Astrocyte (in vitro differentiated cells and primary cell): Measurements from ENCODE around the gene SCRN1. TPM values are rescaled to one million over a fixed set of nuclear protein-coding genes. Genes with fewer than 3 reads are reported as not detected.

Source experiments
- DNase-seq: peaks from one replicate; pipeline ENCODE4 v3.0.0-alpha.2; 2010; ENCODE audit warnings: low read depth
- FAIRE-seq: peaks from 2 replicates; lab custom pipeline; 2011; peaks lifted over from hg19 to GRCh38; lab: Jason Lieb, UNC
- H2AFZ ChIP-seq: 2 replicates; pipeline ENCODE4 v1.6.0; 2012; ENCODE audit warnings: low read depth, low read length, inconsistent platforms
- H3K27ac ChIP-seq: 2 replicates; pipeline ENCODE4 v1.5.1; 2011; ENCODE audit warnings: low read depth, low read length, inconsistent platforms
- H3K27me3 ChIP-seq: 2 replicates; pipeline ENCODE4 v1.6.0; 2011; ENCODE audit warnings: low read length, inconsistent platforms; ENCODE audit not compliant: insufficient read depth
- H3K36me3 ChIP-seq: 2 replicates; pipeline ENCODE4 v1.5.1; 2011; ENCODE audit warnings: low read length, inconsistent platforms; ENCODE audit not compliant: insufficient read depth
- H3K4me1 ChIP-seq: 2 replicates; pipeline ENCODE4 v1.5.1; 2011; ENCODE audit warnings: low read length, inconsistent platforms; ENCODE audit not compliant: insufficient read depth
- H3K4me2 ChIP-seq: 2 replicates; pipeline ENCODE4 v1.6.0; 2012; ENCODE audit warnings: low read length, inconsistent platforms
- H3K4me3 ChIP-seq: 2 replicates; pipeline ENCODE4 v1.5.1; 2011; ENCODE audit warnings: low read depth, mild to moderate bottlenecking, low read length, inconsistent platforms; ENCODE audit not compliant: insufficient read depth
- H3K79me2 ChIP-seq: 2 replicates; pipeline ENCODE4 v1.6.0; 2012; ENCODE audit warnings: mild to moderate bottlenecking, low read length, inconsistent platforms; ENCODE audit not compliant: insufficient read depth
- H3K9ac ChIP-seq: 2 replicates; pipeline ENCODE4 v1.6.0; 2012; ENCODE audit warnings: mild to moderate bottlenecking, low read length, inconsistent platforms
- H3K9me3 ChIP-seq: 2 replicates; pipeline ENCODE4 v1.5.1; 2012; ENCODE audit warnings: low read depth, mild to moderate bottlenecking, low read length, inconsistent platforms; ENCODE audit not compliant: insufficient read depth
- H4K20me1 ChIP-seq: 2 replicates; pipeline ENCODE4 v1.6.0; 2012; ENCODE audit warnings: low read length, inconsistent platforms; ENCODE audit not compliant: insufficient read depth
- H3K27ac Mint-ChIP-seq: one replicate; pipeline ENCODE4 v1.8.0; 2021; ENCODE audit warnings: mild to moderate bottlenecking, mixed read lengths; ENCODE audit not compliant: unreplicated experiment
- H3K27me3 Mint-ChIP-seq: one replicate; pipeline ENCODE4 v1.8.0; 2021; ENCODE audit warnings: low read depth, mixed read lengths; ENCODE audit not compliant: unreplicated experiment
- H3K36me3 Mint-ChIP-seq: one replicate; pipeline ENCODE4 v1.8.0; 2021; ENCODE audit warnings: low read depth, mixed read lengths; ENCODE audit not compliant: unreplicated experiment
- H3K4me1 Mint-ChIP-seq: one replicate; pipeline ENCODE4 v1.8.0; 2021; ENCODE audit warnings: low read depth, mixed read lengths; ENCODE audit not compliant: unreplicated experiment
- H3K4me3 Mint-ChIP-seq: one replicate; pipeline ENCODE4 v1.8.0; 2021; ENCODE audit warnings: mild to moderate bottlenecking, moderate library complexity, mixed read lengths; ENCODE audit not compliant: unreplicated experiment
- H3K9me3 Mint-ChIP-seq: one replicate; pipeline ENCODE4 v1.8.0; 2021; ENCODE audit warnings: mild to moderate bottlenecking, mixed read lengths; ENCODE audit not compliant: unreplicated experiment
- EZH2 ChIP-seq: IDR thresholded peaks from 2 replicates; pipeline ENCODE4 v1.6.1; 2012; ENCODE audit warnings: mild to moderate bottlenecking, low read length, inconsistent platforms; ENCODE audit not compliant: insufficient read depth
- total RNA-seq: library from RNA; stranded (reverse); gene quantifications from 2 replicates; pipeline ENCODE4 v1.2.1, GENCODE V29; 2021
- TF ChIP-seq, protein P1 (sequence below): IDR thresholded peaks from 2 replicates; pipeline ENCODE4 v1.5.1; 2011; ENCODE audit warnings: low read depth, mild to moderate bottlenecking, inconsistent platforms, low read length, moderate library complexity; ENCODE audit not compliant: insufficient read depth

The SCRN1 gene
- total RNA-seq, 1 donor from 2014 or later: 116 TPM

DNA sequence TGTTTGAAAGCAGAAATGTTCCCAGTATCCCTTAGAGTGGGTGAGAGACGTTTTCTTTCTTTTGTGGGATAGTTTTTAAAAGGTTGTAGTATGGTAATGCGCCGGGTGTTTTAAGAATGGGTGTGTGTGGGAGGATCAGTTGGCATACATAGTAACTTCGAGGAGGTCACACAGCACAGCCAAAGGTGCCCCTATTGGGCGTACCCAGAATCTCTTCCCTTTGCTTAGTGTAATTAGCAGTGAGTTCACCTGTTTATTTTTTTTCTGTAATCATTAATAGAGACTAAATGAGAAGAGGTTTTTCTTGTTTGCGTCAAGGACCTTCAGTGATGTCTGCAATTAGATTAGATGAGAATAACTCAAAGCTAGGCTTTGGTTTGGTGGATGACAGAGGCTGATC lies 40.1 kb upstream of the SCRN1 start:
- H3K36me3 Mint-ChIP-seq: no peaks in the 10 kb centered on the region
- Histone ChIP-seq H3K9ac (peak overlapping the region; percentile 92), H3K27me3 (no peaks in the 10 kb centered on the region), H3K79me2 (peaks cover 62% of the 10 kb centered on the region), H3K4me2 (peak overlapping the region; percentile 86), H3K9me3 (no peaks in the 10 kb centered on the region), H3K4me3 (peak overlapping the region; percentile 98), H3K36me3 (no peaks in the 10 kb centered on the region), H3K4me1 (peaks cover 28% of the 10 kb centered on the region), H2AFZ (no peak overlapping the region), H3K27ac (no peak overlapping the region), H4K20me1 (peaks cover 49% of the 10 kb centered on the region)
- H3K4me1 Mint-ChIP-seq: peaks cover 15% of the 10 kb centered on the region
- no peaks in the 10 kb centered on the region for H3K9me3 Mint-ChIP-seq
- no peaks in the 10 kb centered on the region for H3K27me3 Mint-ChIP-seq
- H3K4me3 Mint-ChIP-seq: no peak overlapping the region
- H3K27ac Mint-ChIP-seq: peak overlapping the region; percentile 87
- TF ChIP-seq, protein P1, sequence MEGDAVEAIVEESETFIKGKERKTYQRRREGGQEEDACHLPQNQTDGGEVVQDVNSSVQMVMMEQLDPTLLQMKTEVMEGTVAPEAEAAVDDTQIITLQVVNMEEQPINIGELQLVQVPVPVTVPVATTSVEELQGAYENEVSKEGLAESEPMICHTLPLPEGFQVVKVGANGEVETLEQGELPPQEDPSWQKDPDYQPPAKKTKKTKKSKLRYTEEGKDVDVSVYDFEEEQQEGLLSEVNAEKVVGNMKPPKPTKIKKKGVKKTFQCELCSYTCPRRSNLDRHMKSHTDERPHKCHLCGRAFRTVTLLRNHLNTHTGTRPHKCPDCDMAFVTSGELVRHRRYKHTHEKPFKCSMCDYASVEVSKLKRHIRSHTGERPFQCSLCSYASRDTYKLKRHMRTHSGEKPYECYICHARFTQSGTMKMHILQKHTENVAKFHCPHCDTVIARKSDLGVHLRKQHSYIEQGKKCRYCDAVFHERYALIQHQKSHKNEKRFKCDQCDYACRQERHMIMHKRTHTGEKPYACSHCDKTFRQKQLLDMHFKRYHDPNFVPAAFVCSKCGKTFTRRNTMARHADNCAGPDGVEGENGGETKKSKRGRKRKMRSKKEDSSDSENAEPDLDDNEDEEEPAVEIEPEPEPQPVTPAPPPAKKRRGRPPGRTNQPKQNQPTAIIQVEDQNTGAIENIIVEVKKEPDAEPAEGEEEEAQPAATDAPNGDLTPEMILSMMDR: no peak
- FAIRE-seq (no peak), DNase-seq (no peak)

DNA sequence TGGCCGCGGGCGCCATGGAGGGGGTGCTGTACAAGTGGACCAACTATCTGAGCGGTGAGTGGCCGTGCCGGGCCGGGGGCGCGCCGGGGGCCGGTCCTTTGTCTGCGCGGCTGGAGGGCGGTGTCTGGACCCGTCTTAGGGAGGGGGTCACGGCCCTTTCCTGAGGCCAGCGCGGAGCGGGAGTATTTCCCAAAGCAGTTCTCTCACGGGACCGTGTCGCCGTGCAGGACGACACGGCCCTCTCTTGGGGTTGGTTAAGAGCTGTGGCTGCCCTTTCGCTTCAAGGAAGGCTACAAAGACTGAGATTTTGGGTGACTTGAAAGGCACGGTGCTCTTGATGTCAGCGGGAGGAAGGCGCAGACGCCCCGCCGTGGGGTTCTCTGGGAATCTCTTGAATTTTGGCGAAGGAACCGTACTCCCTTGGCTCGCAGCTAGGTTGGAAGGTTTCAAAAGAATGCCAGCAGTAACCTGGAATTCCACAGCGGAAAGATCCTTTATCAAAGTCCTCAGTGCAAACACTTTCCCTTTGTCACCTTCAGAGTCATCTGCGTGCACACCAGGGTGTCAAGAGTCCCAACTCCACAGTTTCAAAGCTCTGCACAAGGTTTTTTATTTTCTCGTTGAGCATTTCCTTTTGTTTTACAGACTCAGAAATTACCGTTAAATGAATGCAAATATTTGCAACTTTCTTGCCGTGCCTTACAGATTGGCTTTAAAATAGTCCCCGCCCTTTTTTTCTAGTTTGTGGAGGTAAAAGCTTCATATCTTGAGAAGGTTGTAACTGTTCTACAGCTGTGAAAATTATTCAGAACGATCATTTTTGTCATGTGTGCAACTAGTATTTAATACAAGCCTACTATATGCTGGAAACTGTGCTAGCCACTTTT lies 39.4 kb upstream of the SCRN1 start:
- Histone ChIP-seq H3K27ac (peak overlapping the region; percentile 54), H3K9me3 (no peaks in the 10 kb centered on the region), H2AFZ (peak overlapping the region; percentile 88), H3K4me3 (peak overlapping the region; percentile 98), H3K36me3 (no peaks in the 10 kb centered on the region), H3K9ac (peak overlapping the region; percentile 92), H3K27me3 (no peaks in the 10 kb centered on the region), H3K4me1 (peaks cover 33% of the 10 kb centered on the region), H3K79me2 (peaks cover 68% of the 10 kb centered on the region), H4K20me1 (peaks cover 53% of the 10 kb centered on the region), H3K4me2 (peak overlapping the region; percentile 86)
- Mint-ChIP-seq H3K36me3 (no peaks in the 10 kb centered on the region), H3K27me3 (no peaks in the 10 kb centered on the region), H3K27ac (peak overlapping the region; percentile 87), H3K4me1 (peaks cover 16% of the 10 kb centered on the region), H3K9me3 (no peaks in the 10 kb centered on the region), H3K4me3 (no peak overlapping the region)
- FAIRE-seq (no peak), DNase-seq (peak; percentile 27)
- TF ChIP-seq EZH2: no peak
- TF ChIP-seq, protein P1: no peak
